Colonic mucosa (tissue), 4 donors: ENCODE measurements around the gene TBC1D22A. TPM values are rescaled to one million over a fixed set of nuclear protein-coding genes. Genes with fewer than 3 reads are reported as not detected.

Experiments used
- DNase-seq: peaks from one replicate; pipeline ENCODE4 v3.0.0-alpha.2; 2020
- H3K27ac ChIP-seq: fragments of 200-600 bp; one replicate; pipeline ENCODE4 v1.8.0; 2021
- H3K27me3 ChIP-seq: fragments of 200-600 bp; one replicate; pipeline ENCODE4 v1.8.0; 2021
- H3K36me3 ChIP-seq: fragments of 200-600 bp; one replicate; pipeline ENCODE4 v1.8.0; 2021
- H3K4me1 ChIP-seq: fragments of 200-600 bp; one replicate; pipeline ENCODE4 v1.8.0; 2021; ENCODE audit warnings: mild to moderate bottlenecking
- H3K4me3 ChIP-seq: fragments of 200-600 bp; one replicate; pipeline ENCODE4 v1.8.0; 2021
- H3K9ac ChIP-seq, 2 donors: one replicate each; pipeline ENCODE4 v1.7.0; 2013; ENCODE audit warnings: control low read depth in 2 of 2, low read depth in 2 of 2, low read length in 2 of 2
- H3K9me3 ChIP-seq: fragments of 200-600 bp; one replicate; pipeline ENCODE4 v1.8.0; 2021
- CTCF ChIP-seq: fragments of 200-600 bp; IDR thresholded peaks from one replicate; pipeline ENCODE4 v1.8.0; 2022; ENCODE audit warnings: antibody characterized with exemption, mild to moderate bottlenecking
- intact Hi-C: fragments of 100-400 bp; cut with DNase I; formaldehyde crosslinking; loops from one replicate; pipeline ENCODE4 v1.14.1; 2022
- total RNA-seq, 2 donors: library from RNA; stranded (reverse); fragmentation: NEBNext Ultra II Directional in 1 of 2; extraction: Animal tissue kit (Norgen Biotek cat#: 25700) in 1 of 2; gene quantifications; one replicate each; pipeline ENCODE4 v1.2.1, GENCODE V29; 2021
- donor health status: healthy.
- donor health status: DM: no; HTN: no; CAD: no.
- donor health status: DM: no; HTN: no; CAD: no.

Gene TBC1D22A
- total RNA-seq, 2 donors from 2014 or later, result 34.2 to 36.4 TPM

DNA sequence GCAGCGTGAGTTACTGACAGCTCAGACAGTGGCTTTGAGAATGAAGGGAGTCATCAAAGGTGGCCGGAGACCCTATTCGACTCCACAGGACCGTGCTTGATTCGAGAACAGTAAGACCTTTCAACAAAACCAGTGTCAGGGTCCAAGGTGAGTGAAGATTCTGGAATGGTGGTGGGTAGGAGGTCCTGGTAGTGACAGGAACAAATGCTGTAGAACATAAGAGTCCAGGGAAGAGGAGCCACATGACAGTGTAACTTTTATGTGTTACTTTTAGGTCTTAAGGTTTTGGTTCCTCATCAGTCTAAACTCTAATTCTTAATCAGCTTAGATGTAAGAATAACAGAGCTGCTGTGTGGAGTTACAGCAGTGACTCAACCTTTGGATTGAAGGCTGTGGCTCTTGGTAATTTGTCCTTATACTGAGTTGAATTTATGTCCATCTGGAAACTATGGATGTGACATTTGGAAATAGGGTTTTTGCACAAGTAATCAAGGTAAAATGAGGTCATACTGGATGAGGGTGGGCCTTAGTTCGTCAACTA, 1.8 kb downstream of the TBC1D22A start:
- no peaks in the 10 kb centered on the region for H3K36me3 ChIP-seq
- H3K4me3 ChIP-seq, result no peak overlapping the region
- no peak for TF ChIP-seq CTCF
- H3K4me1 ChIP-seq, result peaks cover 8% of the 10 kb centered on the region
- H3K9ac ChIP-seq, result peak overlapping the region in 1 of 2 donors; percentile 55
- H3K27ac ChIP-seq, result no peak overlapping the region
- DNase-seq, result no peak
- H3K9me3 ChIP-seq, result no peaks in the 10 kb centered on the region
- intact Hi-C loops, result loop anchor here (10.0 kb wide), 1 partner anchor 199 kb away; no protein-coding TSS in a partner anchor
- H3K27me3 ChIP-seq, result no peaks in the 10 kb centered on the region

- intact Hi-C loops, result loop anchor here (10.0 kb wide), 1 partner anchor 200 kb away; no protein-coding TSS in a partner anchor
- no peak for TF ChIP-seq CTCF
- no peaks in the 10 kb centered on the region for H3K27me3 ChIP-seq
- H3K9me3 ChIP-seq, result no peaks in the 10 kb centered on the region
- H3K27ac ChIP-seq, result no peak overlapping the region
- no peaks in the 10 kb centered on the region for H3K36me3 ChIP-seq
- H3K4me1 ChIP-seq, result peaks cover 8% of the 10 kb centered on the region
- DNase-seq, result no peak
- H3K9ac ChIP-seq, result no peak overlapping the region
- H3K4me3 ChIP-seq, result no peak overlapping the region
Observed at GRCh38 chr22:46764779-46765485, 2.5 kb downstream of the TBC1D22A start.

DNA sequence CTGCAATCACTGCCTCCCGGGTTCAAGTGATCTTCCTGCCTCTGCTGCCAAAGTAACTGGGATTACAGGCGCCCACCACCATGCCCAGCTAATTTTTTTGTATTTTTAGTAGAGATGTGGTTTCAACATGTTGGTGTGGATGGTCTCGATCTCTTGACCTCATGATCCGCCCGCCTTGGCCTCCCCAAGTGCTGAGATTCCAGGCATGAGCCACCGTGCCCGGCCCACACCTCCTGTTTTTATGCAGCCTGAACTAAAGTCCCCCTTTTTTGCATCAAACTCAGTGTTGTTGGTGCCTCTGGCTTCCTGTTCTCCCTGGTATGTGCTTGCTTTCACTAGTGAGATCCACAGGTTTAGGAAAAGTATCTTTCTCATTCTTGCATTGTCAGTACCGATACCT, 4.2 kb downstream of the TBC1D22A start:
- Histone ChIP-seq H3K27ac (no peak overlapping the region), H3K9ac (no peak overlapping the region), H3K4me3 (no peak overlapping the region), H3K27me3 (no peaks in the 10 kb centered on the region), H3K9me3 (no peaks in the 10 kb centered on the region), H3K36me3 (no peaks in the 10 kb centered on the region), H3K4me1 (peaks cover 8% of the 10 kb centered on the region)
- intact Hi-C loops, result loop anchor here (10.0 kb wide), 1 partner anchor 202 kb away; no protein-coding TSS in a partner anchor
- TF ChIP-seq CTCF, result no peak
- DNase-seq, result no peak

DNA sequence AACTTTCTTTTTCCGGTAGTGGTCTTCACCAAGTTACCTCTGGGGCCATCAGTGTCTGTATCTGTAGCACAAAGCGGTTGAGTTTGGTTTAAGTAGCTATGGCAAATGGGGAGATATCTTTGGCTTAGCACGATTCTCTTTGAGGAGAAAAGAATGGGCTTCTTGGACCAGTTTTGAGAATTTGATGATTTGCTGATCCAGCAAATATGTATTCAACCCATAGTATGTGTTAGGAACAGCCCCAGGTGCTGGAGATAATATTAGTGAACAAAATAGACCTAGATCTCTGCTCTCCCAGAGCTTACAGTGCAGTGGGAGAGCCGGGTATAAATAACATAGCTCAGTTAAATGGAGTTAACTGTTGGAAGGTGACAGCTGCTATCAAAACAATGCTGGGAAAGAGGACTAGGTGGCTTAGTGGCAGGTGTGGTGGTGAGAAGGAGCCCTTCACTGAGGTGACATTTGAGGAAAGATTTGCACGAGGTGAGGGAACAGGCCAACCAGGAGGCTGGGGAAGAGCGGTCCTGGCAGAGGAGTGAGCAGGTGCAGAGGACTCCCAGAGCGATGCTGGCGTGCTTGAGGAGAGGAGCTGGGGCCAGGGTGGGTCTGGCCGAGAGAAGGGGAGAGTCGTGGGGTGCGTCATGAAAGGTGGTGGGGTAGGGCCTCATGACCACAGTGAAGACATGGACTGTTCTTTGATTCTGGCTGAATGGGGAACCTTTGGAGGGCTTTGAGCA, 5.0 kb downstream of the TBC1D22A start:
- TF ChIP-seq CTCF, result no peak
- Histone ChIP-seq H3K36me3 (no peaks in the 10 kb centered on the region), H3K9me3 (no peaks in the 10 kb centered on the region), H3K4me1 (peaks cover 8% of the 10 kb centered on the region), H3K27me3 (no peaks in the 10 kb centered on the region), H3K27ac (no peak overlapping the region), H3K9ac (no peak overlapping the region), H3K4me3 (no peak overlapping the region)
- intact Hi-C loops, result loop anchor here (10.0 kb wide), 1 partner anchor 203 kb away; no protein-coding TSS in a partner anchor
- DNase-seq, result no peak

- Histone ChIP-seq H3K36me3 (no peaks in the 10 kb centered on the region), H3K9ac (no peak overlapping the region), H3K27me3 (no peaks in the 10 kb centered on the region), H3K4me1 (peaks cover 16% of the 10 kb centered on the region), H3K4me3 (no peak overlapping the region), H3K27ac (no peak overlapping the region), H3K9me3 (no peaks in the 10 kb centered on the region)
- intact Hi-C loops, result loop anchor here (10.0 kb wide), 1 partner anchor 204 kb away; no protein-coding TSS in a partner anchor
- no peak for DNase-seq
- TF ChIP-seq CTCF, result no peak
Observed at GRCh38 chr22:46769191-46769675, 6.8 kb downstream of the TBC1D22A start.
